DOHH2 (cell line): ENCODE results near the gene EPS15.

Experiments used
- H3F3A ChIP-seq: fragments of 200-600 bp; sonication (generic), shearing (Covaris generic); 2 replicates; pipeline ENCODE4 v1.6.0; 2016; ENCODE audit warnings: antibody characterized with exemption, mild to moderate bottlenecking; ENCODE audit not compliant: control insufficient read depth, insufficient read depth
- H3K27ac ChIP-seq: fragments of 200-600 bp; sonication (generic); 2 replicates; pipeline ENCODE4 v1.5.1; 2014; ENCODE audit warnings: low read depth, mild to moderate bottlenecking, low read length, moderate library complexity
- H3K27me3 ChIP-seq: fragments of 200-600 bp; sonication (generic); 2 replicates; pipeline ENCODE4 v1.6.1; 2014; ENCODE audit warnings: mild to moderate bottlenecking, low read length, mixed read lengths; ENCODE audit not compliant: control insufficient read depth
- H3K36me3 ChIP-seq: fragments of 200-600 bp; sonication (generic); 2 replicates; pipeline ENCODE4 v1.6.1; 2014; ENCODE audit warnings: mild to moderate bottlenecking, low read length, moderate library complexity, mixed read lengths; ENCODE audit not compliant: control insufficient read depth
- H3K4me1 ChIP-seq: fragments of 200-600 bp; sonication (generic); 2 replicates; pipeline ENCODE4 v1.6.1; 2014; ENCODE audit warnings: mild to moderate bottlenecking, low read length, mixed read lengths; ENCODE audit not compliant: control insufficient read depth
- H3K4me2 ChIP-seq: fragments of 200-600 bp; sonication (generic); 2 replicates; pipeline ENCODE4 v1.6.0; 2014; ENCODE audit warnings: mild to moderate bottlenecking, low read length, moderate library complexity
- H3K4me3 ChIP-seq: fragments of 200-600 bp; sonication (generic); 2 replicates; pipeline ENCODE4 v1.5.1; 2014; ENCODE audit warnings: mild to moderate bottlenecking, low read length, mixed read lengths
- H3K79me2 ChIP-seq: fragments of 200-600 bp; sonication (generic); 2 replicates; pipeline ENCODE4 v1.6.1; 2014; ENCODE audit warnings: mild to moderate bottlenecking, low read length, mixed read lengths; ENCODE audit not compliant: control insufficient read depth
- H3K9me2 ChIP-seq: fragments of 200-600 bp; sonication (generic); replicated peaks from 2 replicates; pipeline ENCODE4 v1.6.1; 2014; ENCODE audit warnings: mild to moderate bottlenecking, low read length, mixed read lengths; ENCODE audit not compliant: control insufficient read depth
- H3K9me3 ChIP-seq: fragments of 200-600 bp; sonication (generic); 2 replicates; pipeline ENCODE4 v1.6.1; 2014; ENCODE audit warnings: antibody characterized with exemption, low read length, mixed read lengths; ENCODE audit not compliant: control insufficient read depth, insufficient read depth
- H4K20me1 ChIP-seq: fragments of 200-600 bp; sonication (generic); 2 replicates; pipeline ENCODE4 v1.6.0; 2014; ENCODE audit warnings: low read depth, mild to moderate bottlenecking, antibody characterized with exemption, low read length, moderate library complexity; ENCODE audit not compliant: control insufficient read depth, insufficient read depth
- EZH2phosphoT487 ChIP-seq: fragments of 200-600 bp; sonication (generic); IDR thresholded peaks from 2 replicates; pipeline ENCODE4 v1.6.1; 2017; ENCODE audit warnings: borderline replicate concordance, mild to moderate bottlenecking, antibody characterized with exemption, low read length, moderate library complexity, mixed read lengths
- TF ChIP-seq, protein P1 (sequence below): fragments of 200-600 bp; sonication (generic); IDR thresholded peaks from one replicate; pipeline ENCODE4 v1.5.1; 2014; ENCODE audit warnings: antibody characterized with exemption, mild to moderate bottlenecking, low read depth, low read length; ENCODE audit not compliant: poor library complexity, severe bottlenecking

Gene EPS15

DNA sequence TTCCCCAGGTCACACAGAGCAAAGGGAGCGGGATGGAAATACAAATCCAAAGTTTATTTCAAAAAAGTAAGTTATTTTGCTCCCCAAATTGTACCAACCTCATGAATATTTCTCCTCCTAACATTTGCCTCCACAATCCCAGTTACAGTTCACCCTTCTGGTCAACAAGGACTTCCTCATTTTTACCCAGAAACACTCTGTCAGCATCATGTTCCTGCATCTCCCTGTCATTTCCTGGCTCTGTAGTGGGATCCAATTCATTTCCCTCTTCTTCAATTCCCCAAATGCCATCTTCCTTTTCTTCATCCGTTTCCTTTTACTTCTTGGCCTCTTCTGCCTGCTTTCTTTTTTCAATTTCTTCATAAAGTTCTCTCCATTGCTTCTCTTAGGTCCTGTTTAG lies 32.0 kb upstream of the EPS15 start:
- Histone ChIP-seq H3K4me2 (no peak overlapping the region), H3K79me2 (no peaks in the 10 kb centered on the region), H3F3A (0 out of 2 replicates have a peak, but pooled peaks cover 3% of the 10 kb centered on the region), H3K4me3 (no peak overlapping the region), H3K36me3 (no peaks in the 10 kb centered on the region), H4K20me1 (no peaks in the 10 kb centered on the region), H3K27ac (no peak overlapping the region), H3K9me2 (no peaks in the 10 kb centered on the region), H3K27me3 (no peaks in the 10 kb centered on the region), H3K9me3 (no peaks in the 10 kb centered on the region), H3K4me1 (peaks cover 12% of the 10 kb centered on the region)
- TF ChIP-seq EZH2phosphoT487: no peak
- TF ChIP-seq, protein P1, sequence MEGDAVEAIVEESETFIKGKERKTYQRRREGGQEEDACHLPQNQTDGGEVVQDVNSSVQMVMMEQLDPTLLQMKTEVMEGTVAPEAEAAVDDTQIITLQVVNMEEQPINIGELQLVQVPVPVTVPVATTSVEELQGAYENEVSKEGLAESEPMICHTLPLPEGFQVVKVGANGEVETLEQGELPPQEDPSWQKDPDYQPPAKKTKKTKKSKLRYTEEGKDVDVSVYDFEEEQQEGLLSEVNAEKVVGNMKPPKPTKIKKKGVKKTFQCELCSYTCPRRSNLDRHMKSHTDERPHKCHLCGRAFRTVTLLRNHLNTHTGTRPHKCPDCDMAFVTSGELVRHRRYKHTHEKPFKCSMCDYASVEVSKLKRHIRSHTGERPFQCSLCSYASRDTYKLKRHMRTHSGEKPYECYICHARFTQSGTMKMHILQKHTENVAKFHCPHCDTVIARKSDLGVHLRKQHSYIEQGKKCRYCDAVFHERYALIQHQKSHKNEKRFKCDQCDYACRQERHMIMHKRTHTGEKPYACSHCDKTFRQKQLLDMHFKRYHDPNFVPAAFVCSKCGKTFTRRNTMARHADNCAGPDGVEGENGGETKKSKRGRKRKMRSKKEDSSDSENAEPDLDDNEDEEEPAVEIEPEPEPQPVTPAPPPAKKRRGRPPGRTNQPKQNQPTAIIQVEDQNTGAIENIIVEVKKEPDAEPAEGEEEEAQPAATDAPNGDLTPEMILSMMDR: no peak

DNA sequence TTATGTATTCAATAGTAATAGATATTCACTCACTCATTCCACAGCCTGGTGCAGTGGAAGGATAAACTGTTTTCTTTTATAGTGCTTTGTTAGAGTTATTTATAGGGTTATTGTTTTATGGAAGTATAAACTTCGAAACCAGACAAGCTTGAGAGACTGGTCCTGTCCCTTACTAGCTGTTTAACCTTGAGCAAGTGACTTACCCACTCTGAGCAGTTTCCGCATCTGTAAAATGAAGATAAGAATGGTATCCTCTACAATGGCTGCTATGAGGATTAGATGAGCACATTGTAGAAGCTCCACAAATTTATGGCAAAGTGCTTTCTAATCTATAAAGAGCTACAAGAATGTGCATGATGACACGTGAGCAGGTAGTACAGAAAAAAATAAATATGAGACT lies 30.8 kb upstream of the EPS15 start:
- no peaks in the 10 kb centered on the region for H3K36me3 ChIP-seq
- H3F3A ChIP-seq: 0 out of 2 replicates have a peak, but pooled peaks cover 3% of the 10 kb centered on the region
- no peaks in the 10 kb centered on the region for H3K79me2 ChIP-seq
- TF ChIP-seq, protein P1: no peak
- TF ChIP-seq EZH2phosphoT487: no peak
- H3K9me3 ChIP-seq: no peaks in the 10 kb centered on the region
- no peaks in the 10 kb centered on the region for H3K9me2 ChIP-seq
- H3K4me3 ChIP-seq: no peak overlapping the region
- H4K20me1 ChIP-seq: no peaks in the 10 kb centered on the region
- no peak overlapping the region for H3K4me2 ChIP-seq
- peaks cover 12% of the 10 kb centered on the region for H3K4me1 ChIP-seq
- no peaks in the 10 kb centered on the region for H3K27me3 ChIP-seq
- no peak overlapping the region for H3K27ac ChIP-seq

DNA sequence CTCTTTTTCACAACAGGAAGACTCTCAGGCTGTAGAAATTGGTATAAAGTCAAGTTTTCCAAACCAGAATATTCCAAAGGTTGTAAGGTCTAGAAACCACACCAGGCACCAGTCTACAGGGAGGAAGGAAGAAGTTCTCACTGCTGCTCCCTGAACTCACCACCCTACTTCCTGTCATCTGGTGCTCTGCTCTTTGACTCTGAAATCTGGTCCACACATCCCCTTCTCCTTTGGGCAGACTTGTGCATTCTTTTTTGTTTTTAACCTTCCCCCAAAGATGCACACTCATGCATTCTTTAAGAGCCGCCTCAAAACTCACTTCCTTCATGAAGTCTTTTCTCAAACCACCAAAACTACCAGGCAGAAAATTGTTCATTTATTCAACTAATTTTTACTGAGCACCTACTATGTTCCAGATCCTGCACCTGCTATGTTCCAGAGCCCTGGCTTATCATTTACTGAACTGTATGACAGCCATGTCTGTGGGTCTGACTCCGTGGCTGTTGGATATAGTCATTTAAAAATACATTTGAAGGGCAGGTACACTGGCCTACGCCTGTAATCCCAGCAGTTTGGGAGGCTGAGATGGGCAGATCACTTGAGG lies 30.1 kb upstream of the EPS15 start:
- Histone ChIP-seq H4K20me1 (no peaks in the 10 kb centered on the region), H3K27me3 (no peaks in the 10 kb centered on the region), H3K4me3 (no peak overlapping the region), H3K9me2 (no peaks in the 10 kb centered on the region), H3K9me3 (no peaks in the 10 kb centered on the region), H3K4me1 (peaks cover 12% of the 10 kb centered on the region), H3F3A (0 out of 2 replicates have a peak, but pooled peaks cover 3% of the 10 kb centered on the region), H3K36me3 (no peaks in the 10 kb centered on the region), H3K27ac (no peak overlapping the region), H3K4me2 (no peak overlapping the region), H3K79me2 (no peaks in the 10 kb centered on the region)
- TF ChIP-seq, protein P1: no peak
- TF ChIP-seq EZH2phosphoT487: no peak
